ENCODE results near the gene BAHCC1.

- no peak for TF ChIP-seq CTCF (IDR thresholded peaks at IDR 0.05; ENCODE audit: low read depth, low read length)
- TF ChIP-seq EZH2phosphoT487 (IDR thresholded peaks at IDR 0.05; ENCODE audit: low read depth), result no peak
These were observed 13.4 kb upstream of the BAHCC1 start for GRCh38 chr17:81381632-81382577.

Data from OCI-LY3 (cell line).